ENCODE data around the gene SASH1.

SASH1 gene

DNA sequence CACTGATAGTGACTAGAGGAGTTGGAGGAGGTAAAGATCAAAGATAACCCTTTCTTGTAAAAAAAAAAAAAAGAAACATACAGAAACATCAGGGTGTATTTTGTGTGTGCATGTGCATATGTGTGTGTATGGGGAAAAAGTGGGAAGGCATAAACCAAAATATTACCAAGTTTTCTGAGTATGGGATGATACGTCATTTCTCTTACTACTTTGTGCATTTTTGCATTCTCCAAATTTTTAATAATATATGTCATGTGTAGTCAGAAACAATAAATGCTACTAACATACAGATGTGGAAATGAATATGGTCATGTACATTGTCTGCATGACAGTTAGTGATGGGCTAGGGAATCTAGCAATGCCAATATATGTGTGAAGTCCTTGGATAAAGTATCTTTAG, 161.1 kb downstream of the SASH1 start:
- H4K20me1 ChIP-seq (ENCODE audit: insufficient read depth, low read length) = no peaks in the 10 kb centered on the region
- no peaks in the 10 kb centered on the region for H3K36me3 ChIP-seq (ENCODE audit: insufficient read depth, low read length)
- H3F3A ChIP-seq (ENCODE audit: insufficient read depth, low read length) = no peaks in the 10 kb centered on the region
- no peak for TF ChIP-seq EZH2 (IDR thresholded peaks at IDR 0.05; ENCODE audit: borderline replicate concordance, low read length)
- TF ChIP-seq, protein P1, sequence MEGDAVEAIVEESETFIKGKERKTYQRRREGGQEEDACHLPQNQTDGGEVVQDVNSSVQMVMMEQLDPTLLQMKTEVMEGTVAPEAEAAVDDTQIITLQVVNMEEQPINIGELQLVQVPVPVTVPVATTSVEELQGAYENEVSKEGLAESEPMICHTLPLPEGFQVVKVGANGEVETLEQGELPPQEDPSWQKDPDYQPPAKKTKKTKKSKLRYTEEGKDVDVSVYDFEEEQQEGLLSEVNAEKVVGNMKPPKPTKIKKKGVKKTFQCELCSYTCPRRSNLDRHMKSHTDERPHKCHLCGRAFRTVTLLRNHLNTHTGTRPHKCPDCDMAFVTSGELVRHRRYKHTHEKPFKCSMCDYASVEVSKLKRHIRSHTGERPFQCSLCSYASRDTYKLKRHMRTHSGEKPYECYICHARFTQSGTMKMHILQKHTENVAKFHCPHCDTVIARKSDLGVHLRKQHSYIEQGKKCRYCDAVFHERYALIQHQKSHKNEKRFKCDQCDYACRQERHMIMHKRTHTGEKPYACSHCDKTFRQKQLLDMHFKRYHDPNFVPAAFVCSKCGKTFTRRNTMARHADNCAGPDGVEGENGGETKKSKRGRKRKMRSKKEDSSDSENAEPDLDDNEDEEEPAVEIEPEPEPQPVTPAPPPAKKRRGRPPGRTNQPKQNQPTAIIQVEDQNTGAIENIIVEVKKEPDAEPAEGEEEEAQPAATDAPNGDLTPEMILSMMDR (IDR thresholded peaks at IDR 0.05; ENCODE audit: low read length) = no peak
- no peaks in the 10 kb centered on the region for H3K4me1 ChIP-seq (ENCODE audit: insufficient read depth, low read length, severe bottlenecking)
- H2AFZ ChIP-seq (ENCODE audit: low read length) = no peak overlapping the region
- H3K9ac ChIP-seq (ENCODE audit: low read length) = no peak overlapping the region
- no peak overlapping the region for H3K4me2 ChIP-seq (ENCODE audit: low read length)
- no peaks in the 10 kb centered on the region for H3K27me3 ChIP-seq (ENCODE audit: insufficient read depth, low read length)
- no peaks in the 10 kb centered on the region for H3K79me2 ChIP-seq (ENCODE audit: insufficient read depth, low read length)
- no peak overlapping the region for H3K4me3 ChIP-seq (ENCODE audit: low read depth, low read length, poor library complexity, severe bottlenecking)
- no peak overlapping the region for H3K27ac ChIP-seq (ENCODE audit: low read depth, low read length, poor library complexity, severe bottlenecking)
- no peaks in the 10 kb centered on the region for H3K9me3 ChIP-seq (ENCODE audit: low read length)
- no peaks in the 10 kb centered on the region for H3K9me2 ChIP-seq (ENCODE audit: low read depth, low read length)

DNA sequence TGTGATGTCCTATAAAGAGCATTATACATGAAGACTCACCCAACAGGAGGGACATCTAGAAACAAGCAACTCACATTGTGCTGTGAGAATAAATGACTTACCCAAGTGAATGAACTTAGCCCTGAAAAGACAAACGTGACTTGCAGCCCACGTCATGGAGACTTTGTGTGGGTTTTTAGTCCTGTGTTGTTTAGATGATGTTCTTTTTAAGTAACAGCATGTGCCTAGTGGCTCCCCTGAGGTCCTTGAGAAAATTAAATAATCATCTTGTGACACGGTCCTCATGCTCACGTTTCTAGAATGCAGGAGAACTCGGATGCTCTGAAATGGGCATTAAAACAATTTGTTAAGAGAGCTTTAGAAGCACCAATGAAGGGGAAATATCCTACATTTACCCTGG, 165.1 kb downstream of the SASH1 start:
- Histone ChIP-seq H3K9me3 (ENCODE audit: low read length) (no peaks in the 10 kb centered on the region), H3K27ac (ENCODE audit: low read depth, low read length, poor library complexity, severe bottlenecking) (no peak overlapping the region), H4K20me1 (ENCODE audit: insufficient read depth, low read length) (no peaks in the 10 kb centered on the region), H2AFZ (ENCODE audit: low read length) (no peak overlapping the region), H3K27me3 (ENCODE audit: insufficient read depth, low read length) (no peaks in the 10 kb centered on the region), H3K9ac (ENCODE audit: low read length) (no peak overlapping the region), H3F3A (ENCODE audit: insufficient read depth, low read length) (no peaks in the 10 kb centered on the region), H3K79me2 (ENCODE audit: insufficient read depth, low read length) (no peaks in the 10 kb centered on the region), H3K9me2 (ENCODE audit: low read depth, low read length) (no peaks in the 10 kb centered on the region), H3K4me3 (ENCODE audit: low read depth, low read length, poor library complexity, severe bottlenecking) (no peak overlapping the region), H3K4me1 (ENCODE audit: insufficient read depth, low read length, severe bottlenecking) (no peaks in the 10 kb centered on the region), H3K4me2 (ENCODE audit: low read length) (no peak overlapping the region), H3K36me3 (ENCODE audit: insufficient read depth, low read length) (no peaks in the 10 kb centered on the region)
- TF ChIP-seq, protein P1 (IDR thresholded peaks at IDR 0.05; ENCODE audit: low read length) = no peak
- TF ChIP-seq EZH2 (IDR thresholded peaks at IDR 0.05; ENCODE audit: borderline replicate concordance, low read length) = no peak

DNA sequence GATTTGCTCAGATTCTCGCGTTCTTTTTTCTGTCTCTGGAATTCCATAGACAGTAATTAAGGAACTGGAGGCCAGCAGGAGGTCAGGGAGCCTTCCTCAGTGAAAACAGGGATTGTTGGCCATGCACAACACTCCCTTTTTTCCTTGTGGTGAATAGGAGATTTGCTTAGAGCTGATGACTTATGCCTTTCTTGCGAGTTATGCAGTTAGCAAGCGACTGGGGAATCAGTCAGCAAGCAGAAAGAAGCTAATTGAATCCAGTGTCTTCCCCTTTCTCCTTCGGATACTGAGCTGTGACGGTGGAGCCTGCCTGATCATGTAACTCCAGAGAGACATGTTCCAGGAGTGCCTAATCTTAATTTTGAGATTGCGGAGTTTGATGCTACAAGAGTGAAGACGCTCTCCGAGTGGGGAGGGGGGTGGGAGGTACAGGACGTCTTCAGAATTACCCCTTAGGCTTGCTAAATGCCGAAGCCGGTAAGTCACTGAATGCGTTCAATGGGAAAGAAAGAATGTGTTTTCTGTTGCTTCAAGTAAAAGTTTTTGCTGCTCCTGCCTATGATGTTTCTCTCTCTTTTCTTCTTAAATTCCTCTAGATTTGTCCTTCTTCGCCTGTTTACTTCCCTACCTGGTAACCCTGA, 165.9 kb downstream of the SASH1 start:
- TF ChIP-seq, protein P1 (IDR thresholded peaks at IDR 0.05; ENCODE audit: low read length) = no peak
- TF ChIP-seq EZH2 (IDR thresholded peaks at IDR 0.05; ENCODE audit: borderline replicate concordance, low read length) = no peak
- H3K4me2 ChIP-seq (ENCODE audit: low read length) = no peak overlapping the region
- no peaks in the 10 kb centered on the region for H3F3A ChIP-seq (ENCODE audit: insufficient read depth, low read length)
- no peaks in the 10 kb centered on the region for H3K4me1 ChIP-seq (ENCODE audit: insufficient read depth, low read length, severe bottlenecking)
- H3K36me3 ChIP-seq (ENCODE audit: insufficient read depth, low read length) = no peaks in the 10 kb centered on the region
- H3K79me2 ChIP-seq (ENCODE audit: insufficient read depth, low read length) = no peaks in the 10 kb centered on the region
- H3K4me3 ChIP-seq (ENCODE audit: low read depth, low read length, poor library complexity, severe bottlenecking) = no peak overlapping the region
- H2AFZ ChIP-seq (ENCODE audit: low read length) = no peak overlapping the region
- no peaks in the 10 kb centered on the region for H3K27me3 ChIP-seq (ENCODE audit: insufficient read depth, low read length)
- H3K9me2 ChIP-seq (ENCODE audit: low read depth, low read length) = no peaks in the 10 kb centered on the region
- no peaks in the 10 kb centered on the region for H4K20me1 ChIP-seq (ENCODE audit: insufficient read depth, low read length)
- no peak overlapping the region for H3K9ac ChIP-seq (ENCODE audit: low read length)
- no peaks in the 10 kb centered on the region for H3K9me3 ChIP-seq (ENCODE audit: low read length)
- no peak overlapping the region for H3K27ac ChIP-seq (ENCODE audit: low read depth, low read length, poor library complexity, severe bottlenecking)
